ENCODE results near the gene PPP1R12C. TPM values are rescaled to one million over a fixed set of nuclear protein-coding genes. Genes with fewer than 3 reads are reported as not detected.
"Not testable (repeated sequence)": the region's sequence is repeated elsewhere in the genome, so short reads cannot be mapped to it uniquely, and the experiment has no call there.

PPP1R12C gene
- total RNA-seq, 2 donors from 2014 or later = 82.6 to 112 TPM

DNA sequence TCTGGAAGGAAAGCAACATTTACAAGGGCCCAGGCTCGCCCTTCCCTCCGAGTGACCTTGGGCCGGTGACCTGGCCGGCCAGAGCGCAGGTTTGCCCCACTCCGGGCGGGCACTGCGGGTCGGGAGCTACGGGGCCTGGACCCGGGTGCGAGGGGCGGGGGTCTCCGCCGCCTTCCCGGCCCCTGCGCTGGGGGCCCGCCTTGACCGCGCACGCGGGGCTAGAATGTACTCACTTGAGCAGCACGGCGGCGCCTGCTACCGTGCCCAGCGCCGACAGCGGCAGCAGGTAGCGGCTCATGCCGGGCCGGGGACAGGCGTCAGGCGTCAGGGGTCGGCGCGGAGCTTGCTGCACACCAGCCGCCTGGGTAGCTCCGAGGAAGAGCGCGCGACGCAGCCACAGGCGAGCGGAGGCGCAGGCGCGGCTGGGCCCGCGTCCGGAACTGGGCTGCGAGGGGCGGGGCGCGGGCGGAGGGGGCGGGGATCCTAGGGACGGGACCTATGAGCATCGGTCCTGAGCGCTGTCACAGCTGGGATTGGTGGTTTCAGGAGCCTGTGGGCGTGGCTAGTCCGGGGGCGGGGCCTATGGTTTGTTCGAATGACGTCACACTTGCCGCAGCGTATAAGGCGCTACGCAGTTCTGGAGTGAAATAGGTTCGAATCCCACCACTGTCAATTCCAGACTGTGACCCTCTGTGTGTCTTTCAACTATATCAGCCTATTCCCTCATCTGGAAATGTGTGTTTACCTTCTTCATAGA lies 54.5 kb downstream of the PPP1R12C start, which contains the start of gene RDH13:
Gene RDH13, minus strand, starts transcription at position 414 of the 757 bp plus-strand sequence. Its CDS starts 116 bp downstream, at position 298.
- intact Hi-C loops (cut with DNase I) = no loop called here
- TF ChIP-seq, protein P1, sequence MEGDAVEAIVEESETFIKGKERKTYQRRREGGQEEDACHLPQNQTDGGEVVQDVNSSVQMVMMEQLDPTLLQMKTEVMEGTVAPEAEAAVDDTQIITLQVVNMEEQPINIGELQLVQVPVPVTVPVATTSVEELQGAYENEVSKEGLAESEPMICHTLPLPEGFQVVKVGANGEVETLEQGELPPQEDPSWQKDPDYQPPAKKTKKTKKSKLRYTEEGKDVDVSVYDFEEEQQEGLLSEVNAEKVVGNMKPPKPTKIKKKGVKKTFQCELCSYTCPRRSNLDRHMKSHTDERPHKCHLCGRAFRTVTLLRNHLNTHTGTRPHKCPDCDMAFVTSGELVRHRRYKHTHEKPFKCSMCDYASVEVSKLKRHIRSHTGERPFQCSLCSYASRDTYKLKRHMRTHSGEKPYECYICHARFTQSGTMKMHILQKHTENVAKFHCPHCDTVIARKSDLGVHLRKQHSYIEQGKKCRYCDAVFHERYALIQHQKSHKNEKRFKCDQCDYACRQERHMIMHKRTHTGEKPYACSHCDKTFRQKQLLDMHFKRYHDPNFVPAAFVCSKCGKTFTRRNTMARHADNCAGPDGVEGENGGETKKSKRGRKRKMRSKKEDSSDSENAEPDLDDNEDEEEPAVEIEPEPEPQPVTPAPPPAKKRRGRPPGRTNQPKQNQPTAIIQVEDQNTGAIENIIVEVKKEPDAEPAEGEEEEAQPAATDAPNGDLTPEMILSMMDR (IDR thresholded peaks at IDR 0.05) = no peak
- H3K27me3 ChIP-seq = no peaks in the 10 kb centered on the region

DNA sequence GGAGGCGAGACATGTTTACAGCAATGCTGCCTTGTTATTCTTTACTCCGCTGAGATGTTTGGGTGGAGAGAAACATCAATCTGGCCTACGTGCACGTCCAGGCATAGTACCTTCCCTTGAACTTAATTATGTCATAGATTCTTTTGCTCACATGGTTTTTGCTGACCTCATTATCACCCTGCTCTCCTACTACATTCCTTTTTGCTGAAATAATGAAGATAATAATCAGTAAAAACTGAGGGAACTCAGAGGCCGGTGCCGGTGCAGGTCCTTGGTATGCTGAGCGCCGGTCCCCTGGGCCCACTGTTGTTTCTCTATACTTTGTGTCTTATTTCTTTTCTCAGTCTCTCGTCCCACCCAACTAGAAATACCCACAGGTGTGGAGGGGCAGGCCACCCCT lies 57.1 kb downstream of the PPP1R12C start:
- intact Hi-C loops (cut with DNase I); H3K9ac ChIP-seq (ENCODE audit: low read depth in 2 of 2, low read length in 2 of 2); H3K36me3 ChIP-seq; H3K27ac ChIP-seq; H3K9me3 ChIP-seq; DNase-seq; H3K4me3 ChIP-seq; H3K4me1 ChIP-seq; H3K27me3 ChIP-seq: not testable (repeated sequence)

More for the DNA sequence above, 54.5 kb downstream of the PPP1R12C start, which contains the start of gene RDH13:
- Histone ChIP-seq H3K4me3 (peak within 1 kb of the TSS; percentile 99), H3K36me3 (no peaks in the 10 kb centered on the region), H3K4me1 (no peaks in the 10 kb centered on the region), H3K9ac (ENCODE audit: low read depth in 2 of 2, low read length in 2 of 2) (peak within 1 kb of the TSS; percentile 70 to 97), H3K27ac (peak within 1 kb of the TSS; percentile 76), H3K9me3 (no peaks in the 10 kb centered on the region)
- peak; percentile 98 for DNase-seq

DNA sequence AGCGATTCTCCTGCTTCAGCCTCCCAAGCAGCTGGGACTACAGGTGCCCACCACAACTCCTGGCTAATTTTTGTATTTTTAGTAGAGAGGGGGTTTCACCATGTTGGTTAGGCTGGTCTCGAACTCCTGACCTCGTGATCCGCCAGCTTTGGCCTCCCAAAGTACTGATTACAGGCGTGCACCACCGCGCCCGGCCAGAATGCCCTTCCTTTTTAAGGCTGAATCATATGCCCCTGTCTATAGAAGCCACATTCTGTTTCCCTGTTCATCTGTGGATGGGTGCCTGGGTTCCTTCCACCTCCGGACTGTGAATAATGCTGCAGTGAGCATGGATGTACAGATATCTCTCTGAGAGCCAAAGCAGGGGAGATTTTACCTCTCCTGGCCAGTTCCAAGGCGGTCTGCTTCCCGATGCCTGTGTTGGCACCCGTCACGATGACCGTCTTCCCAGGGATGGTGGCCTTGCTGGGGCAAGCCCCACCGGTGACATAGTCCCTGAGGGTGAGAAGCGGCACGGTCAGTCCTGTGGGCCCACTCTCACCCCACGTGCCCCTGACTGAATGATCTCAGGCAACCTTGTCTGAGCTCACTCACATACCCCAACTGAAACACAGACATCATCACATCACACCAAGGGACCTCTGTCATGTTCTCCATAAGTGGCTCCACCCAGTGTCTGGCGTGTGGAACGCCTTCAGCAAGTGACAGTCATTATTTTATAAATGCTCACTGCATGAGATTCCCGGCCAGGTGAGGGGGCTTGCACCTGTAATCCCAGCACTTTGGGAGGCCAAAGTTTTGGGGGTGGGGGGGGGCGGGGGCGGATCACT lies 58.4 kb downstream of the PPP1R12C start:
- DNase-seq = no peak
- no peak overlapping the region for H3K27ac ChIP-seq
- H3K4me3 ChIP-seq = no peak overlapping the region
- H3K9ac ChIP-seq (ENCODE audit: low read depth in 2 of 2, low read length in 2 of 2) = no peak overlapping the region
- TF ChIP-seq, protein P1 (IDR thresholded peaks at IDR 0.05) = no peak
- intact Hi-C loops (cut with DNase I) = no loop called here
- no peaks in the 10 kb centered on the region for H3K36me3 ChIP-seq
- no peaks in the 10 kb centered on the region for H3K4me1 ChIP-seq
- H3K27me3 ChIP-seq = no peaks in the 10 kb centered on the region
- H3K9me3 ChIP-seq = no peaks in the 10 kb centered on the region

DNA sequence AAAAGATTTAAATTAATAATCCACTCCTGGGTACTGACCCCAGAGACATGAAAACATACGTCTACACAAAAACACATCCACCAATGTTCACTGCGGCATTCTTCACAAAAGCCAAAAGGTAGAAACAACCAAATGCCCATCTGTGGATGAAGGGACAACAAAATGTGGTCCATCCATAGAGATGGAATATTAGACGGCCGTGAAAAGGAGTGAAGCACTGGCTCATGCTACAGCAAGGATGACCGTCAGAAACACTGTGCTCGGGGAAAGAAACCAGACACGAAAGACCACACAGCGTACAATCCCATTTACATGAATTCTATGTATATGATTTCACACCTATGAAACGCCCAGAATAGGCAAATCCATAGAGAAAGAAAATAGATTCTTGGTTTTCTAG lies 60.6 kb downstream of the PPP1R12C start:
- no peak for DNase-seq
- H3K4me1 ChIP-seq = no peaks in the 10 kb centered on the region
- H3K27ac ChIP-seq = no peak overlapping the region
- TF ChIP-seq, protein P1 (IDR thresholded peaks at IDR 0.05) = no peak
- H3K36me3 ChIP-seq = no peaks in the 10 kb centered on the region
- no peaks in the 10 kb centered on the region for H3K27me3 ChIP-seq
- H3K9me3 ChIP-seq = no peaks in the 10 kb centered on the region
- no peak overlapping the region for H3K9ac ChIP-seq (ENCODE audit: low read depth in 2 of 2, low read length in 2 of 2)
- no peak overlapping the region for H3K4me3 ChIP-seq
- intact Hi-C loops (cut with DNase I) = no loop called here

DNA sequence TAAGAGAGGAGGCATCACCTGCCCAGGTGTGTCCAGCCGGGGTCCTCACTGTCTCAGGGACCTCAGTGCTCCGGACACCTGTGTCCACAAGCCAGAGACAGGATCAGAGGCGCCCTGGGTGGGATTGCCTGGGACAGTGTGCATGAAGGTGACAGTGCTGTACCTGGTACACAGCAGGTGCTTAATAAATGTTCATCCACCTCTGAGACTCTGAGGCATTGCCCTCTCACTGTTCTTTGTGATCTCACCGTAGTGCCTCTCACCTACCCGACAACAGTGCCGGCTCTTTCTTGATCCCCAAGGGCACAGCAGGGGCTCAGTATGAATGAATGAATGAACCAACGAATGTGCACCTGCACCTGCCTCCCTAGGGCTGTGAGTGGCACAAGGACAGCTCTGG lies 63.7 kb downstream of the PPP1R12C start:
- peaks cover 2% of the 10 kb centered on the region for H3K36me3 ChIP-seq
- intact Hi-C loops (cut with DNase I) = no loop called here

More for the DNA sequence above, 63.7 kb downstream of the PPP1R12C start:
- no peak overlapping the region for H3K9ac ChIP-seq (ENCODE audit: low read depth in 2 of 2, low read length in 2 of 2)
- no peaks in the 10 kb centered on the region for H3K9me3 ChIP-seq
- H3K27me3 ChIP-seq = no peaks in the 10 kb centered on the region
- no peak overlapping the region for H3K4me3 ChIP-seq
- DNase-seq = no peak
- H3K4me1 ChIP-seq = no peaks in the 10 kb centered on the region
- H3K27ac ChIP-seq = no peak overlapping the region
- TF ChIP-seq, protein P1 (IDR thresholded peaks at IDR 0.05) = no peak
